ENCODE data around the gene MDM1. TPM values are rescaled to one million over a fixed set of nuclear protein-coding genes. Genes with fewer than 3 reads are reported as not detected.

Gene MDM1
- total RNA-seq, 2 experiments from 2014 or later, result 21.8 to 24.4 TPM

GRCh38 chr12:68263366-68263765 lies 68.8 kb downstream of the MDM1 start:
- peaks cover 48% of the 10 kb centered on the region for H3K4me1 Mint-ChIP-seq
- no peak for DNase-seq
- no peaks in the 10 kb centered on the region for H3K9me3 Mint-ChIP-seq
- ChIA-PET CTCF (no interaction called here), POLR2A (interaction anchor here (1.0 kb wide), 1 partner anchor 69 kb away, joined by 3 read pairs; the partner anchor contains the start of gene MDM1)
- H3K4me3 Mint-ChIP-seq, result no peak overlapping the region
- H3K27ac Mint-ChIP-seq, result no peak overlapping the region
- H3K36me3 Mint-ChIP-seq (ENCODE audit: low read depth), result peaks cover 10% of the 10 kb centered on the region
- H3K27me3 Mint-ChIP-seq, result peaks cover 49% of the 10 kb centered on the region

- ChIA-PET CTCF (interaction anchor here (1.2 kb wide), 1 partner anchor 25 kb away, joined by 4 read pairs; no protein-coding TSS in a partner anchor), POLR2A (no interaction called here)
- Mint-ChIP-seq H3K4me3 (no peak overlapping the region), H3K27ac (no peak overlapping the region), H3K36me3 (ENCODE audit: low read depth) (peaks cover 10% of the 10 kb centered on the region), H3K4me1 (peaks cover 40% of the 10 kb centered on the region), H3K27me3 (peaks cover 56% of the 10 kb centered on the region), H3K9me3 (no peaks in the 10 kb centered on the region)
- no peak for DNase-seq
Measured at GRCh38 chr12:68261896-68262295, 70.3 kb downstream of the MDM1 start.

- POLR2A ChIA-PET, result no interaction called here
- H3K27me3 Mint-ChIP-seq, result peaks cover 56% of the 10 kb centered on the region
- no peaks in the 10 kb centered on the region for H3K9me3 Mint-ChIP-seq
- DNase-seq, result no peak
- H3K27ac Mint-ChIP-seq, result no peak overlapping the region
- peaks cover 34% of the 10 kb centered on the region for H3K4me1 Mint-ChIP-seq
- H3K36me3 Mint-ChIP-seq (ENCODE audit: low read depth), result peaks cover 5% of the 10 kb centered on the region
- no peak overlapping the region for H3K4me3 Mint-ChIP-seq
- CTCF ChIA-PET, result no interaction called here
Measured at GRCh38 chr12:68260153-68260552, 72.0 kb downstream of the MDM1 start.

- Mint-ChIP-seq H3K27me3 (peaks cover 55% of the 10 kb centered on the region), H3K27ac (peak overlapping the region; percentile 11), H3K4me3 (no peak overlapping the region), H3K4me1 (peaks cover 29% of the 10 kb centered on the region), H3K36me3 (ENCODE audit: low read depth) (peaks cover 3% of the 10 kb centered on the region), H3K9me3 (no peaks in the 10 kb centered on the region)
- ChIA-PET POLR2A (interaction anchor here (1.1 kb wide), 1 partner anchor 18 kb away, joined by 3 read pairs; no protein-coding TSS in a partner anchor), CTCF (interaction anchor here (0.6 to 1.0 kb wide), 2 partner anchors 36 to 57 kb away, joined by 4 read pairs; no protein-coding TSS in a partner anchor)
- peak; percentile 45 for DNase-seq
Measured at GRCh38 chr12:68259318-68259940, 72.7 kb downstream of the MDM1 start.

GRCh38 chr12:68253504-68253903 lies 78.7 kb downstream of the MDM1 start, which contains the start of gene IL22:
Gene IL22, minus strand, starts transcription at chr12:68253604. Its CDS starts 156 bp downstream, at chr12:68253448.
- H3K4me1 Mint-ChIP-seq, result peaks cover 19% of the 10 kb centered on the region
- H3K27ac Mint-ChIP-seq, result no peak within 1 kb of the TSS
- ChIA-PET POLR2A (interaction anchor here (1.5 kb wide), 1 partner anchor 37 kb away, joined by 3 read pairs; no protein-coding TSS in a partner anchor), CTCF (no interaction called here)
- H3K27me3 Mint-ChIP-seq, result peaks cover 53% of the 10 kb centered on the region
- no peak within 1 kb of the TSS for H3K4me3 Mint-ChIP-seq
- no peaks in the 10 kb centered on the region for H3K9me3 Mint-ChIP-seq
- no peak for DNase-seq
- H3K36me3 Mint-ChIP-seq (ENCODE audit: low read depth), result no peaks in the 10 kb centered on the region

GRCh38 chr12:68252077-68252476 lies 80.1 kb downstream of the MDM1 start:
- Mint-ChIP-seq H3K27me3 (peaks cover 49% of the 10 kb centered on the region), H3K9me3 (no peaks in the 10 kb centered on the region), H3K4me1 (peaks cover 19% of the 10 kb centered on the region), H3K4me3 (no peak overlapping the region), H3K36me3 (ENCODE audit: low read depth) (no peaks in the 10 kb centered on the region), H3K27ac (no peak overlapping the region)
- POLR2A ChIA-PET, result no interaction called here
- no peak for DNase-seq
- CTCF ChIA-PET, result no interaction called here

- H3K36me3 Mint-ChIP-seq (ENCODE audit: low read depth), result no peaks in the 10 kb centered on the region
- H3K27me3 Mint-ChIP-seq, result peaks cover 55% of the 10 kb centered on the region
- POLR2A ChIA-PET, result interaction anchor here (0.5 kb wide), 1 partner anchor 479 kb away, joined by 3 read pairs; no protein-coding TSS in a partner anchor
- H3K9me3 Mint-ChIP-seq, result no peaks in the 10 kb centered on the region
- H3K4me1 Mint-ChIP-seq, result peaks cover 19% of the 10 kb centered on the region
- no peak for DNase-seq
- H3K4me3 Mint-ChIP-seq, result no peak overlapping the region
- no peak overlapping the region for H3K27ac Mint-ChIP-seq
- CTCF ChIA-PET, result interaction anchor here (0.6 to 1.2 kb wide), 2 partner anchors 14 to 67 kb away, joined by 3 read pairs; no protein-coding TSS in a partner anchor
Measured at GRCh38 chr12:68250454-68250853, 81.7 kb downstream of the MDM1 start.

GRCh38 chr12:68247785-68248184 lies 84.4 kb downstream of the MDM1 start:
- no peak overlapping the region for H3K4me3 Mint-ChIP-seq
- H3K27ac Mint-ChIP-seq, result no peak overlapping the region
- H3K4me1 Mint-ChIP-seq, result peaks cover 14% of the 10 kb centered on the region
- H3K36me3 Mint-ChIP-seq (ENCODE audit: low read depth), result no peaks in the 10 kb centered on the region
- peaks cover under 1% of the 10 kb centered on the region for H3K9me3 Mint-ChIP-seq
- POLR2A ChIA-PET, result no interaction called here
- peaks cover 45% of the 10 kb centered on the region for H3K27me3 Mint-ChIP-seq
- CTCF ChIA-PET, result interaction anchor here (0.9 to 1.0 kb wide), 2 partner anchors 11 to 25 kb away, joined by 3 to 4 read pairs; no protein-coding TSS in a partner anchor
- no peak for DNase-seq

GRCh38 chr12:68246350-68246749 lies 85.8 kb downstream of the MDM1 start:
- H3K4me3 Mint-ChIP-seq, result no peak overlapping the region
- H3K4me1 Mint-ChIP-seq, result peaks cover 18% of the 10 kb centered on the region
- POLR2A ChIA-PET, result no interaction called here
- H3K27me3 Mint-ChIP-seq, result peaks cover 32% of the 10 kb centered on the region
- H3K27ac Mint-ChIP-seq, result no peak overlapping the region
- peaks cover 3% of the 10 kb centered on the region for H3K36me3 Mint-ChIP-seq (ENCODE audit: low read depth)
- peaks cover 5% of the 10 kb centered on the region for H3K9me3 Mint-ChIP-seq
- DNase-seq, result no peak
- CTCF ChIA-PET, result no interaction called here

- H3K27me3 Mint-ChIP-seq, result peaks cover 30% of the 10 kb centered on the region
- ChIA-PET CTCF (interaction anchor here (0.9 to 1.3 kb wide), 2 partner anchors 14 to 205 kb away, joined by 3 to 4 read pairs; no protein-coding TSS in a partner anchor), POLR2A (no interaction called here)
- H3K4me1 Mint-ChIP-seq, result peaks cover 24% of the 10 kb centered on the region
- peaks cover 3% of the 10 kb centered on the region for H3K36me3 Mint-ChIP-seq (ENCODE audit: low read depth)
- DNase-seq, result no peak
- H3K27ac Mint-ChIP-seq, result no peak overlapping the region
- H3K4me3 Mint-ChIP-seq, result no peak overlapping the region
- H3K9me3 Mint-ChIP-seq, result peaks cover 5% of the 10 kb centered on the region
Measured at GRCh38 chr12:68245180-68246021, 86.8 kb downstream of the MDM1 start.

Other genes with a start within 250 kb of the MDM1 start
- 10 to 100 TPM; 22.0 to 25.0 TPM for gene IFNG, start 172.6 kb downstream of the MDM1 start, total RNA-seq
- gene IL26, start 106.6 kb downstream of the MDM1 start, total RNA-seq, result 1 to 10 TPM; 2.3 to 3.3 TPM
- 1 to 10 TPM; 3.8 to 4.7 TPM for gene IL22, start 78.8 kb downstream of the MDM1 start, total RNA-seq